ENCODE data around the gene INAFM2. TPM values are rescaled to one million over a fixed set of nuclear protein-coding genes. Genes with fewer than 3 reads are reported as not detected.
A peak's percentile ranks its signal among the peaks of the same experiment; 100 is the strongest.

Gene INAFM2
- total RNA-seq, result 10 to 100 TPM; 13.8 to 25.9 (median 20.5) TPM

DNA sequence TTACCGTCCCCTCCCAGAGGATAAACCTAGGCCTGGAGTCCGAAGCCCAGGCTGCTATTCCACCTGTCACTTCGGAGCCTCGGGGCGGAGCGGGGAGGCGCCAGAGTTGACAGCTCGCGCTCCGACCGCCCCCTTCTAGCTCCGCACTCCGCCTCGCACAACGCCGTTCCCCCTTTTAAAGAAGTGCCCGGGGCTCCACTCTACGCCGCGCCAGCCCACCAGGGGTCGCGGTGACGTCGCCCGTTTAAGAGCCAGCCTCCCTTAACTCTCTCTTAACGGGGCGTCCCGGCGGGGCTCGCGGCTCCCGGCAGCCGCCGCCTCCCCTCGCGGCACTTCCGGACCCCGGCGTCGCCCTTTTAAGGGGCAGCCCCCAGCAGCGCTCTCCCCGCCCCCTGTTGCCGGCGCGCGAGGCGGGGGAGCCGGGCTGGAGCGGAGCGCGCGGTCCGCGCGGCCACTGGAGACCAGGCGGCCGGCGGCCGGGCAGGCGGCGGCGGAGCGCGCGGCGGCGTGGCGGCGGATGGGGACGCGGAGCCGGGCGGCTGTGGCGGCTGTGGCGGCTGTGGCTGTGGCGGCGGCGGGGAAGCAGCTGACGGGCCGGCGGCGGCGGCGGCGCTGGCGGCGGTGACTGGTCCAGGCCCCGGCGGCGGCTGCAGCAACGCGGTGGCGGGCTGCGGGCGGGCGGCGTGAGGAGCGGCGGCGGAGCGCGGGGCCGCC lies at the start of gene INAFM2:
Gene INAFM2, plus strand, starts transcription at position 454 of the 714 bp plus-strand sequence. CDS start 364 bp downstream, outside the sequence.
- peak; percentile 62 to 70 for DNase-seq (ENCODE audit: low spot score in 2 of 2)
- no peaks in the 10 kb centered on the region for H3K36me3 ChIP-seq
- peaks cover 0 to 46% (median 27%) of the 10 kb centered on the region in 4 donors for H3K4me1 ChIP-seq
- no peaks in the 10 kb centered on the region for H3K9me3 ChIP-seq
- H3K4me3 ChIP-seq, result peak within 1 kb of the TSS; percentile 76 to 91 (median 86)
- no peaks in the 10 kb centered on the region for H3K27me3 ChIP-seq
- 0 to 2% methylated on average over 27 to 79 of the region's 103 CpGs for WGBS, 2 donors
- peak within 1 kb of the TSS; percentile 55 to 91 (median 86) for H3K27ac ChIP-seq
- TF ChIP-seq EP300 (IDR thresholded peaks at IDR 0.05) (peak in 1 of 2 donors; percentile 70), POLR2A (IDR thresholded peaks at IDR 0.05) (peak; percentile 33 to 52)
- TF ChIP-seq, protein P1, sequence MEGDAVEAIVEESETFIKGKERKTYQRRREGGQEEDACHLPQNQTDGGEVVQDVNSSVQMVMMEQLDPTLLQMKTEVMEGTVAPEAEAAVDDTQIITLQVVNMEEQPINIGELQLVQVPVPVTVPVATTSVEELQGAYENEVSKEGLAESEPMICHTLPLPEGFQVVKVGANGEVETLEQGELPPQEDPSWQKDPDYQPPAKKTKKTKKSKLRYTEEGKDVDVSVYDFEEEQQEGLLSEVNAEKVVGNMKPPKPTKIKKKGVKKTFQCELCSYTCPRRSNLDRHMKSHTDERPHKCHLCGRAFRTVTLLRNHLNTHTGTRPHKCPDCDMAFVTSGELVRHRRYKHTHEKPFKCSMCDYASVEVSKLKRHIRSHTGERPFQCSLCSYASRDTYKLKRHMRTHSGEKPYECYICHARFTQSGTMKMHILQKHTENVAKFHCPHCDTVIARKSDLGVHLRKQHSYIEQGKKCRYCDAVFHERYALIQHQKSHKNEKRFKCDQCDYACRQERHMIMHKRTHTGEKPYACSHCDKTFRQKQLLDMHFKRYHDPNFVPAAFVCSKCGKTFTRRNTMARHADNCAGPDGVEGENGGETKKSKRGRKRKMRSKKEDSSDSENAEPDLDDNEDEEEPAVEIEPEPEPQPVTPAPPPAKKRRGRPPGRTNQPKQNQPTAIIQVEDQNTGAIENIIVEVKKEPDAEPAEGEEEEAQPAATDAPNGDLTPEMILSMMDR (IDR thresholded peaks at IDR 0.05), result peak; percentile 61 to 89 (median 64)

DNA sequence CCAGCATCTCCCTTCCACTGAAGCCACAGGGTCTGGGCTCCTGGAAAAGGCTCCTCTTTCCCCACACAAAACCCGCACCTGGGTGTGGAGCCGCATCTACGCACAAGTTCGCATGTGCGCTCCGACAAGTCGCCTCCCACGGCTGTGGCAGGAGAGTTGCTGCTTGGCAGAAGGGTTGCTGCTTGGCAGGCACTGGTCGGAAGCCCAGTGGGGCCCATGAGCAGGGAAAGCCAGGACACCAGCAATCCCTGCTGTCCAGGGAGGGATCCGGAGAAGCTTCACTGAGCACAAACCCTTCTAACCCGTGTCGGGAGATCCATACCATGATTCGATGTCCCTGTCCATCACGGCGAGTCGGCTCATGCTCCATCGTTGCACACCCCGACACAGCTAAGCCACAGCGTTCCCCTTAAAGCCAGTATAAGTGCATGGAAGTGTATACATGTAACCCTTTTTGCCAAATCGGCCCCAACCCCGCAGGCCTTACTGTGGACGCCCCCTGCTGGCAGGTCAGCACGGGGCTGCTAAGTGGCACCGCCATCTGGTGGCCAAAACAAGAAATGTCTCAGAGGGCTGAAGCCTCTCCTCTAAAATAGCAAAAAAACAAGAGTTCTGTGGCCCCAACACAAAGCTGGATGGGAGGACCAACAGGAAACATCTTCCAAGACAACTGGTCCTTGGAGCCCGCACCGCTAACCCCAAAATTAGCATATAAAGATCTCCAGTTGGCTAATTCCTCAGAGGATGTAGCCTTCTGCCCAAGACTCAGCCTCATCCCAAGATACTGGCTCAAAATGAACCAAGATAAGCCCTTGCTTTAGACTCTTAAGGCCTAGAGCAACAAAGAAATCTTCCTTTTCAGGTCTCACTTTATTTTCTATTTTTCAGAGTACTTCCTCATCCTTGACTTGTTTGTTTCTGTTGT lies 48.9 kb upstream of the INAFM2 start:
- Histone ChIP-seq H3K9me3 (no peaks in the 10 kb centered on the region), H3K4me1 (peaks cover 0 to 9% (median 1%) of the 10 kb centered on the region in 4 donors), H3K27me3 (peaks cover 0 to 28% of the 10 kb centered on the region in 2 donors), H3K27ac (no peak overlapping the region), H3K4me3 (no peak overlapping the region), H3K36me3 (no peaks in the 10 kb centered on the region)
- TF ChIP-seq, protein P1 (IDR thresholded peaks at IDR 0.05), result peak; percentile 98 to 100 (median 100)
- TF ChIP-seq EP300 (IDR thresholded peaks at IDR 0.05) (peak in 1 of 2 donors; percentile 45), POLR2A (IDR thresholded peaks at IDR 0.05) (no peak)
- DNase-seq (ENCODE audit: low spot score in 2 of 2), result peak; percentile 66 to 85
- WGBS, 2 donors, result 44 to 59% methylated on average over 12 to 26 of the region's 26 CpGs

DNA sequence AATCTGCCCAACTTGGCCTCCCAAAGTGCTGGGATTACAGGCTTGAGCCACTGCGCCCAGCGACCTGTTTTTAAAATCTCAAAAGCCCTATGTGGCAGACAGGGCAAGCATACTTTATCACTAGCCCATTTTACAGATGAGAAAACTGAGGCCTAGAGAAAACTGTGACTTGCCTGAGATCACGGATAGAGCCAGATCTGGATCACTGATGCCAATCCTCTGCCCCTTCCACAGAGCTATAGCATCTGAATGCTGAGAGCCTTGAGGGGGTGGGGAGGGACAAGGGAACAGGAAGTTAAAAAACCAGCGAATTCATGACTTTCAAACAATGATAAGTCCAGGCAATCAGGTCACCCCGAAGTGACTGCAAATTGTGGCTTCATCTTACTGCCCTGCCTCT lies 48.0 kb upstream of the INAFM2 start:
- H3K4me3 ChIP-seq, result no peak overlapping the region
- TF ChIP-seq, protein P1 (IDR thresholded peaks at IDR 0.05), result no peak
- TF ChIP-seq EP300 (IDR thresholded peaks at IDR 0.05), result no peak
- H3K27ac ChIP-seq, result no peak overlapping the region
- no peaks in the 10 kb centered on the region for H3K36me3 ChIP-seq
- 87 to 94% methylated on average over 4 to 5 of the region's 5 CpGs for WGBS, 2 donors
- H3K9me3 ChIP-seq, result no peaks in the 10 kb centered on the region
- peaks cover 0 to 37% of the 10 kb centered on the region in 2 donors for H3K27me3 ChIP-seq
- H3K4me1 ChIP-seq, result peaks cover 0 to 12% (median 5%) of the 10 kb centered on the region in 4 donors
- no peak for DNase-seq (ENCODE audit: low spot score in 2 of 2)

DNA sequence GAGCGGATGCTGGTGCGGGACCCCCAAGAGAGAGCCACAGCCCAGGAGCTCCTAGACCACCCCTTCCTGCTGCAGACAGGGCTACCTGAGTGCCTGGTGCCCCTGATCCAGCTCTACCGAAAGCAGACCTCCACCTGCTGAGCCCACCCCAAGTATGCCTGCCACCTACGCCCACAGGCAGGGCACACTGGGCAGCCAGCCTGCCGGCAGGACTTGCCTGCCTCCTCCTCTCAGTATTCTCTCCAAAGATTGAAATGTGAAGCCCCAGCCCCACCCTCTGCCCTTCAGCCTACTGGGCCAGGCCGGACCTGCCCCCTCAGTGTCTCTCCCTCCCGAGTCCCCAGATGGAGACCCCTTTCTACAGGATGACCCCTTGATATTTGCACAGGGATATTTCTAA lies 47.5 kb upstream of the INAFM2 start:
- no peak for TF ChIP-seq POLR2A (IDR thresholded peaks at IDR 0.05)
- H3K27ac ChIP-seq, result no peak overlapping the region
- no peak overlapping the region for H3K4me3 ChIP-seq
- no peaks in the 10 kb centered on the region for H3K36me3 ChIP-seq
- DNase-seq (ENCODE audit: low spot score in 2 of 2), result no peak
- H3K4me1 ChIP-seq, result peaks cover 0 to 12% (median 5%) of the 10 kb centered on the region in 4 donors
- no peaks in the 10 kb centered on the region for H3K9me3 ChIP-seq
- peaks cover 0 to 41% of the 10 kb centered on the region in 2 donors for H3K27me3 ChIP-seq
- WGBS, 2 donors, result 66 to 70% methylated on average over 5 to 7 of the region's 7 CpGs

DNA sequence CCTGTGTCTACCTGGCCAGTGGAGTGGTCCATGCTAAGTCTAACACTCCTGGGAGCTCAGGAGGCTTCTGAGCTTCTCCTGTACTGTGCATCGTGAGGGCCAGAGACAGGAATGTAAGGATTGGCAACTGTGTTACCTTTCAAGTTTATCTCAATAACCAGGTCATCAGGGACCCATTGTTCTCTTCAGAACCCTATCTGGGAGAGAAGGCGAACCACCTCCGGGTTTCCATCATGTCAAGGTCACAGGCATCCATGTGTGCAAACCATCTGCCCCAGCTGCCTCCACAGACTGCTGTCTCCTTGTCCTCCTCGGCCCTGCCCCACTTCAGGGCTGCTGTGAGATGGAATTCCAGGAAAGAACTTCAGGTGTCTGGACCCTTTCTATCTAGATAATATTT lies 46.6 kb upstream of the INAFM2 start:
- WGBS, 2 donors, result 66 to 67% methylated on average over 4 of the region's 4 CpGs
- TF ChIP-seq, protein P1 (IDR thresholded peaks at IDR 0.05), result no peak
- TF ChIP-seq POLR2A (IDR thresholded peaks at IDR 0.05), result no peak
- no peak for TF ChIP-seq EP300 (IDR thresholded peaks at IDR 0.05)
- H3K27me3 ChIP-seq, result peaks cover 0 to 48% of the 10 kb centered on the region in 2 donors

More for the DNA sequence above, 46.6 kb upstream of the INAFM2 start:
- Histone ChIP-seq H3K4me3 (no peak overlapping the region), H3K4me1 (peaks cover 0 to 20% (median 8%) of the 10 kb centered on the region in 4 donors), H3K36me3 (no peaks in the 10 kb centered on the region), H3K9me3 (no peaks in the 10 kb centered on the region), H3K27ac (no peak overlapping the region)
- DNase-seq (ENCODE audit: low spot score in 2 of 2), result no peak

Measured in tibial nerve (tissue), 4 donors.